Measurements from ENCODE around the gene FABP2. TPM values are rescaled to one million over a fixed set of nuclear protein-coding genes. Genes with fewer than 3 reads are reported as not detected.
A peak's percentile ranks its signal among the peaks of the same experiment; 100 is the strongest.
"Not testable (repeated sequence)": the region's sequence is repeated elsewhere in the genome, so short reads cannot be mapped to it uniquely, and the experiment has no call there.

The FABP2 gene
- total and polyA plus RNA-seq, 2 experiments from 2014 or later = not detected

GRCh38 chr4:119356041-119356440 lies 34.1 kb upstream of the FABP2 start:
- not testable (repeated sequence) for H3K27me3 ChIP-seq (ENCODE audit: insufficient read depth); H3K36me3 ChIP-seq (ENCODE audit: insufficient read depth); H3K36me3 Mint-ChIP-seq (ENCODE audit: low read depth); H4K20me1 ChIP-seq (replicated peaks; ENCODE audit: insufficient read depth); H3K79me2 ChIP-seq (replicated peaks; ENCODE audit: insufficient read depth); H3K4me1 Mint-ChIP-seq; H3K4me3 Mint-ChIP-seq; H2AFZ ChIP-seq; H3K4me2 ChIP-seq; H3K4me1 ChIP-seq (ENCODE audit: insufficient read depth); H3K27ac ChIP-seq (ENCODE audit: low read depth); DNase-seq (ENCODE audit: low spot score); H3K27me3 Mint-ChIP-seq (ENCODE audit: insufficient read depth, low read depth, poor library complexity); H3K9me3 Mint-ChIP-seq; H3K27ac Mint-ChIP-seq; H3K4me3 ChIP-seq; H3K9me2 ChIP-seq (ENCODE audit: insufficient read depth); H3F3A ChIP-seq (replicated peaks; ENCODE audit: low read depth); ATAC-seq

- H2AFZ ChIP-seq; H3K4me3 Mint-ChIP-seq; H3K4me1 Mint-ChIP-seq; H3K9me2 ChIP-seq (ENCODE audit: insufficient read depth); H3K4me1 ChIP-seq (ENCODE audit: insufficient read depth); H3K27ac ChIP-seq (ENCODE audit: low read depth); H3K36me3 Mint-ChIP-seq (ENCODE audit: low read depth); H3K36me3 ChIP-seq (ENCODE audit: insufficient read depth); H3K27me3 ChIP-seq (ENCODE audit: insufficient read depth); H4K20me1 ChIP-seq (replicated peaks; ENCODE audit: insufficient read depth); H3K79me2 ChIP-seq (replicated peaks; ENCODE audit: insufficient read depth); DNase-seq (ENCODE audit: low spot score); H3K27ac Mint-ChIP-seq; H3K4me3 ChIP-seq; H3F3A ChIP-seq (replicated peaks; ENCODE audit: low read depth); H3K4me2 ChIP-seq; H3K9me3 Mint-ChIP-seq; H3K27me3 Mint-ChIP-seq (ENCODE audit: insufficient read depth, low read depth, poor library complexity): not testable (repeated sequence)
- ATAC-seq = peak; percentile 69
These were observed 31.4 kb upstream of the FABP2 start for GRCh38 chr4:119353364-119353763.

GRCh38 chr4:119348169-119348568 lies 26.2 kb upstream of the FABP2 start:
- not testable (repeated sequence) for H3K79me2 ChIP-seq (replicated peaks; ENCODE audit: insufficient read depth); H3K27ac ChIP-seq (ENCODE audit: low read depth); H3K9me3 Mint-ChIP-seq; H3K27me3 ChIP-seq (ENCODE audit: insufficient read depth); H3F3A ChIP-seq (replicated peaks; ENCODE audit: low read depth); H3K27ac Mint-ChIP-seq; H3K4me3 Mint-ChIP-seq; H3K4me1 ChIP-seq (ENCODE audit: insufficient read depth); H2AFZ ChIP-seq; H3K27me3 Mint-ChIP-seq (ENCODE audit: insufficient read depth, low read depth, poor library complexity); ATAC-seq; H3K36me3 ChIP-seq (ENCODE audit: insufficient read depth); H4K20me1 ChIP-seq (replicated peaks; ENCODE audit: insufficient read depth); H3K36me3 Mint-ChIP-seq (ENCODE audit: low read depth); DNase-seq (ENCODE audit: low spot score); H3K4me2 ChIP-seq; H3K9me2 ChIP-seq (ENCODE audit: insufficient read depth); H3K4me3 ChIP-seq; H3K4me1 Mint-ChIP-seq

GRCh38 chr4:119343293-119343692 lies 21.4 kb upstream of the FABP2 start:
- not testable (repeated sequence) for H3K79me2 ChIP-seq (replicated peaks; ENCODE audit: insufficient read depth); ATAC-seq; H2AFZ ChIP-seq; H3K36me3 ChIP-seq (ENCODE audit: insufficient read depth); H3K9me2 ChIP-seq (ENCODE audit: insufficient read depth); H3K4me1 ChIP-seq (ENCODE audit: insufficient read depth); H3K27ac ChIP-seq (ENCODE audit: low read depth); DNase-seq (ENCODE audit: low spot score); H3F3A ChIP-seq (replicated peaks; ENCODE audit: low read depth); H3K4me2 ChIP-seq; H3K9me3 Mint-ChIP-seq; H3K27ac Mint-ChIP-seq; H3K27me3 ChIP-seq (ENCODE audit: insufficient read depth); H3K4me3 ChIP-seq; H3K4me3 Mint-ChIP-seq; H3K36me3 Mint-ChIP-seq (ENCODE audit: low read depth); H3K27me3 Mint-ChIP-seq (ENCODE audit: insufficient read depth, low read depth, poor library complexity); H3K4me1 Mint-ChIP-seq; H4K20me1 ChIP-seq (replicated peaks; ENCODE audit: insufficient read depth)

GRCh38 chr4:119339895-119340294 lies 18.0 kb upstream of the FABP2 start:
- not testable (repeated sequence) for H3K79me2 ChIP-seq (replicated peaks; ENCODE audit: insufficient read depth); H3K27ac ChIP-seq (ENCODE audit: low read depth); H4K20me1 ChIP-seq (replicated peaks; ENCODE audit: insufficient read depth); H3K36me3 ChIP-seq (ENCODE audit: insufficient read depth); H3K4me3 ChIP-seq; H3K4me3 Mint-ChIP-seq; H3K4me1 ChIP-seq (ENCODE audit: insufficient read depth); ATAC-seq; H3K4me1 Mint-ChIP-seq; H3F3A ChIP-seq (replicated peaks; ENCODE audit: low read depth); H3K9me3 Mint-ChIP-seq; H3K27me3 Mint-ChIP-seq (ENCODE audit: insufficient read depth, low read depth, poor library complexity); H2AFZ ChIP-seq; H3K9me2 ChIP-seq (ENCODE audit: insufficient read depth); DNase-seq (ENCODE audit: low spot score); H3K36me3 Mint-ChIP-seq (ENCODE audit: low read depth); H3K27me3 ChIP-seq (ENCODE audit: insufficient read depth); H3K27ac Mint-ChIP-seq; H3K4me2 ChIP-seq
